Measurements from ENCODE around the gene SEC24A.
"Not testable (repeated sequence)": the region's sequence is repeated elsewhere in the genome, so short reads cannot be mapped to it uniquely, and the experiment has no call there.

SEC24A gene

DNA sequence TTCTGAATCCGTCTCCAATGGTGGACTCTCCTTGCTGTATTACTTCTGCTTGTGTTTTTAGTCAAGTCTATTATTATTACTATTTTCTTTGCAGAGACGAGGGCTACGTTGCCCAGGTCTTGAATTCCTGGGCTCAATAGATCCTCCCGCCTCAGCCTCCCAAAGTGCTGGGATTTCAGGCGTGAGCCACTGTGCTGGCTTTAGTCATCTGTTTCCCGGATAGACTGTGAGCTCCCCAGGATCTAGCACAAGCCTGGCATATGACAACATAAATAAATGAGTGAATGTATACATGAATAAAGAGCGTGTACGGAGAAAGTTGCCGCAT lies 109.6 kb downstream of the SEC24A start:
- no peak for DNase-seq

DNA sequence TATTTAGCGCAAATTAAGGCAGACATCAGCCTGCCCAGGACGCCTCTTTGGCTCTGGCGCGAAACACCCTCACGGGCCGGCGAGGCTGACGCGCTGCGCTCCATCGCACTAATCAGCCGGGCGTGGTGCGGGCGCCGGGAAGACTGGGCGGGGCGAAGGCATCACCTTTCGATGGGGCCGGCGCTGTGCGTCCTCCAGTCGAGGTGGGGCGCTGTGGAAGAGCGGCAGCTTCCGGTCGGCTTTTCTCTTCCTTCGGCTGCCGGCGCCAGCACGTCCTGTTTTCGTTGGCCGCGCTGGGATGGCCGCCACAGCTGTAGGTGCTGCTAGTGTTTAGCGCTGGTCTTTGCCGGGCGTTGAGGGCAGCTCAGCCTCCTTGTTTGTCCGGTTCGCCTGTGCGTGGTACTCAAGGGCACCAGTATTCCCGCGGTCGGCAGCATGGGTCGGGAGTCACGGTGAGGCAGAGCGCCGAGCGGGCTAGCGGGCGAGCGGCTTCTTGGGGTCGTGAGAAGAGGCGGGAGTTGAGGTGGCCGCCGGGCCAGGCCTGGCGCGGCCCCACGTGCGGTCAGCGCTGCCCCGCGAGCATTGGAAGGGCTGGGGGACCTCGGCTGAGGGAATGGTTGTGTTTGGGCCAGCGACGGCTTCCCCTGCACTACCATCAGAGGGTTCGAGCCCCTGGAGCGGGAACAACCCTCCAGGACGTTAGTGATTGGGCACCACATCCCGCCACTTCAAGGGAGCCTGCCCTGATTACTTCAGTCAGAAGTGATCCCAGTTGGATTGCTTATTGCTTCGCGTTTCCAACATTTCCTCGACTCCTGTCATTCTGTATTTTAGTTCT lies 110.1 kb downstream of the SEC24A start, which contains the start of gene DDX46:
Gene DDX46 (plus strand): TSS at position 276 of the 838 bp plus-strand sequence. CDS start 160 bp downstream, at position 436.
- DNase-seq = peak; percentile 94

DNA sequence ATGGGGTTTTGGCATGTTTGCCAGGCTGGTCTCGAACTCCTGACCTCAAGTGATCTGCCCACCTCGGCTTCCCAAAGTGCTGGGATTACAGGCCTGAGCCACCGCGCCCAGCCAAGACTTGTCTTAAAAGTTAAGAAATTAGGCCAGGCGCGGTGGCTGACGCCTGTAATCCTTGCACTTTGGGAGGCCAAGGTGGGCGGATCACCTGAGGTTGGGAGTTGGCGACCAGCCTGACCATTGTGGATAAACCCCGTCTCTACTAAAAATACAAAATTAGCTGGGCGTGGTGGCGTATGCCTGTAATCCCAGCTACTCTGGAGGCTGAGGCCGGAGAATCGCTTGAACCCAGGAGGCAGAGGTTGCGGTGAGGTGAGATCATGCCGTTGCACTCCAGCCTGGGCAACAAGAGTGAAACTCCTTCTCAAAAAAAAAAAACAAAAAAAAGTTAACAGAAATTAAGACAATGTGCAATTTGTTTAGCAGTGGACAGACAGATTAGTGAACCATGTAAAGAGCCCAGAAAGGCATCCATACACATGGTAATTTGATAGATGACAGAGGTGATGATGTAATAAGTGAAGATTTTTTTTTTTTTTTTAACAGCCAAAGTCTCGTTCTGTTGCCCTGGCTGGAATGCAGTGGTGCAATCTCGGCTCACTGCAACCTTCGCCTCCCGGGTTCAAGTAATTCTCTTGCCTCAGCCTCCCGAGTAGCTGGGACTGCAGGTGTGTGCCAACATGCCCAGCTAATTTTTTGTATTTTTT lies 119.1 kb downstream of the SEC24A start:
- DNase-seq = not testable (repeated sequence)

DNA sequence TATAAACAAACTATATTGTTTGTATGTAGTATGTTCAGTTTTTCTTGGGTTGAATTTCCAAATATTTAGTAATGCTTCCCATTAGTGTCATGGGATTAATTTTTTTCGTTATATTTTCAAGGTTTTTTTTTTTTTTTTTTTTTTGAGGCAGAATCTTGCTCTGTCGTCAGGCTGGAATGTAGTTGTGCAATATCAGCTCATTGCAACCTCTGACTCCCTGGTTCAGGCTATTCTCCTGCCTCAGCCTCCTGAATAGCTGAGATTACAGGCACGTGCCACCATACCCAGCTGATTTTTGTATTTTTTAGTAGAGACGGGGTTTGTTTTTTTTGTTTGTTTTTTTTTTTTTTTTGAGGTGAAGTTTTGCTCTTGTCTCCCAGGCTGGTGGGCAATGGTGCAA lies 120.6 kb downstream of the SEC24A start:
- no peak for DNase-seq

DNA sequence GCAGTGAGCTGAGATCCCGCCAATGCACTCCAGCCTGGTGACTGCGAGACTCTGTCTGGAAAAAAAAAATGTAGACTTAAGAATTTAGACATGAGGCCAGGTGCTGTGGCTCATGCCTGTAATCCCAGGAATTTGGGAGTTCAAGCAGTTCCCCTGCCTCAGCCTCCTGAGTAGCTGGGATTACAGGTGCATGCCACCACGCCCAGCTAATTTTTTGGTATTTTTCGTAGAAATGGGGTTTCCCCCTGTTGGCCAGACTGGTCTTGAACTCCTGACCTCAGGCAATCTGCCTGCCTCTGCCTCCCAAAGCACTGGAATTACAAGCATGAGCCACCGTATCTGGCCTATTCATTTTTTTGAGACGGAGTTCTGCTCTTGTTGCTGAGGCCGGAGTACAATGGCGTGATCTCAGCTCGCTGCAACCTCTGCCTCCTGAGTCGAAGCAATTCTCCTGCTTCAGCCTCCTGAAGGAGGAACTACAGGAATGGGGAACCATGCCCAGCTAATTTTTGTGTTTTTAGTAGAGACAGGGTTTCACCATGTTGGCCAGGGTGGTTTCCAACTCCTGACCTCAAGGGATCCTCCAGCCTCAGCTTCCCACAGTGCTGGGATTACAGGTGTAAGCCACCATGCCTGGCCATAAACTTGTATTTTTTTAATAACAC lies 124.0 kb downstream of the SEC24A start:
- no peak for DNase-seq

DNA sequence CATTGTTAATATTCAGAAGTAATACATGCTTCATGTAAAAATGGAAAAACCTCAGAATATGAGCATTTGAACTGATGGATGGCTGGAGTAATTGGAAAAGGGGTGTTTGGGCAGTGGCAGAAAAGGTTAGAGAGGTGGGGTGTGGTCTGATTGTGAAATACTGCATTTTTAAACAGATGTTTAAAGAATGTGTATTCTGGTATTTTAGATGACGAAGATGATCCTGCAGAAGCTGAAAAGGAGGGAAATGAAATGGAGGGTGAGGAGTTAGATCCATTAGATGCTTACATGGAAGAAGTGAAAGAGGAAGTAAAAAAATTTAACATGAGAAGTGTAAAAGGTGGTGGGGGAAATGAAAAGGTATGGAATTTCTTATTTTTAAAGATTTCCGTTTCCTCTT lies 128.8 kb downstream of the SEC24A start:
- DNase-seq = no peak

Measured in CD4-positive, alpha-beta T cell treated with Interleukin-17A for 1 hour (primary cell).